ENCODE results near the gene BBS1.

BBS1 gene

DNA sequence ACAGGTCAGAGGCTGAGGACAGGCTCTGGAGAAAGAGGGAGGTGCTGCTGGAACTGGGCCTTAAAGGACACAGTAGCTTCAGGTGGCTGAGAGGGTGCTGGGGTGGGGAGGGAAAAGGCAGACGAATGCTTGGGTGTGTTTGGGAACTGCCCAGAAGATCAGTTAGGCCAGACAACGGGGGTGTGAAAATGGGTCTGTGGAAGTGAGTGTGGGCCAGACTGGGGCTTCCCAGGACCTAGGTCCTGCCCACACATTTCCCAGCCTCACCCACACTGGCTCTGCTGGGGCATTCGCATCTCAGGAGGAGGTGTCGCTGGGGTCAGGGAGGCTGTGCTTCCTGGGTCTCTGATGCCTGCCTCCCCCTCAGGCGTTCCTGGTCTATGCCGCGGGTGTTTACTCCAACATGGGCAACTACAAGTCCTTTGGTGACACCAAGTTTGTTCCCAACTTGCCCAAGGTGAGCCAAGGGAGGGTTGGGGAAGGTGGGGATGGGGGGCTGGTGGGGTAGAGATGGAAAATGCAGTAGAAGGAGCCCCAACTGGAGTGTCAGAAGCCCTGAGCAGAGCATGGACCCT lies 25.5 kb upstream of the BBS1 start:
- DNase-seq (ENCODE audit: low read depth) = no peak
- TF ChIP-seq, protein P1, sequence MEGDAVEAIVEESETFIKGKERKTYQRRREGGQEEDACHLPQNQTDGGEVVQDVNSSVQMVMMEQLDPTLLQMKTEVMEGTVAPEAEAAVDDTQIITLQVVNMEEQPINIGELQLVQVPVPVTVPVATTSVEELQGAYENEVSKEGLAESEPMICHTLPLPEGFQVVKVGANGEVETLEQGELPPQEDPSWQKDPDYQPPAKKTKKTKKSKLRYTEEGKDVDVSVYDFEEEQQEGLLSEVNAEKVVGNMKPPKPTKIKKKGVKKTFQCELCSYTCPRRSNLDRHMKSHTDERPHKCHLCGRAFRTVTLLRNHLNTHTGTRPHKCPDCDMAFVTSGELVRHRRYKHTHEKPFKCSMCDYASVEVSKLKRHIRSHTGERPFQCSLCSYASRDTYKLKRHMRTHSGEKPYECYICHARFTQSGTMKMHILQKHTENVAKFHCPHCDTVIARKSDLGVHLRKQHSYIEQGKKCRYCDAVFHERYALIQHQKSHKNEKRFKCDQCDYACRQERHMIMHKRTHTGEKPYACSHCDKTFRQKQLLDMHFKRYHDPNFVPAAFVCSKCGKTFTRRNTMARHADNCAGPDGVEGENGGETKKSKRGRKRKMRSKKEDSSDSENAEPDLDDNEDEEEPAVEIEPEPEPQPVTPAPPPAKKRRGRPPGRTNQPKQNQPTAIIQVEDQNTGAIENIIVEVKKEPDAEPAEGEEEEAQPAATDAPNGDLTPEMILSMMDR (conservative IDR thresholded peaks at IDR 0.05; ENCODE audit: control insufficient read depth, insufficient read depth, low read depth, low read length) = no peak
- H3K4me3 ChIP-seq (ENCODE audit: control insufficient read depth, low read depth, low read length) = no peak overlapping the region

DNA sequence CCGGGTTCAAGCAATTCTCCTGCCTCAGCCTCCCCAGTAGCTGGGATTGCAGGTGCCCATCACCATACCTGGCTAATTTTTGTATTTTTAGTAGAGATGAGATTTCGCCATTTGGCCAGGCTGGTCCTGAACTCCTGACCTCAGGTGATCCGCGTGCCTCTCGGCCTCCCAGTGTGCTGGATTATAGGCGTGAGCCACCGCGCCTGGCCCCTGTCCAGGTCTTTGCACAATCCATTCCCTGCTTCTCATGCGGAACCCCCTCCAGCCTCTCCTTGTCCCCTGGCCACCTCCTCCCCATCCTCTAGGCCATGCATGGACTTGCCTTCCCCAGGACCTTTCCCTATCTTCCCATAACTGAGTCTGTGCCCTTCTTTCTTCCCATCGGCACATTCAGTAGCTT lies 21.5 kb upstream of the BBS1 start:
- H3K4me3 ChIP-seq (ENCODE audit: control insufficient read depth, low read depth, low read length) = no peak overlapping the region
- no peak for DNase-seq (ENCODE audit: low read depth)
- TF ChIP-seq, protein P1 (conservative IDR thresholded peaks at IDR 0.05; ENCODE audit: control insufficient read depth, insufficient read depth, low read depth, low read length) = no peak

DNA sequence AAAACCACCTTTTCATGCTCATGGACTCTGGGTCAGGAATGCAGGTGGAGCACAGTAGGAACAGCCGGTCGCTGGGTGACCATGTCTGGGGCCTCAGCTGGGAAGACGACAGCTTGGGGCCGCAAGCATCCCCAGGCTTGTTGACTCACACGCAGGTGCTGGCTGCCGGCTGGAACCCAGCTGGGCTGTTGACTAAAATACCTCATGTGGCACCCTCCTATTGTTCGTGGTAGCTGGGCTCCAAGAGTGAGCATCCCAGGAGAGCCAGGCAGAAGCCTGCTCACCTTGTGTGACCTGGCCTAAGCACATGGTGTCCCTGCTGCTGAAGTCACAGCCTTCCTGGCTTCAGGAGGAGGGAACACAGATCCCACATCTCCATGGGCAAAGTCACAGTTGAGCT lies 20.8 kb upstream of the BBS1 start:
- DNase-seq (ENCODE audit: low read depth) = no peak
- H3K4me3 ChIP-seq (ENCODE audit: control insufficient read depth, low read depth, low read length) = no peak overlapping the region
- TF ChIP-seq, protein P1 (conservative IDR thresholded peaks at IDR 0.05; ENCODE audit: control insufficient read depth, insufficient read depth, low read depth, low read length) = no peak

DNA sequence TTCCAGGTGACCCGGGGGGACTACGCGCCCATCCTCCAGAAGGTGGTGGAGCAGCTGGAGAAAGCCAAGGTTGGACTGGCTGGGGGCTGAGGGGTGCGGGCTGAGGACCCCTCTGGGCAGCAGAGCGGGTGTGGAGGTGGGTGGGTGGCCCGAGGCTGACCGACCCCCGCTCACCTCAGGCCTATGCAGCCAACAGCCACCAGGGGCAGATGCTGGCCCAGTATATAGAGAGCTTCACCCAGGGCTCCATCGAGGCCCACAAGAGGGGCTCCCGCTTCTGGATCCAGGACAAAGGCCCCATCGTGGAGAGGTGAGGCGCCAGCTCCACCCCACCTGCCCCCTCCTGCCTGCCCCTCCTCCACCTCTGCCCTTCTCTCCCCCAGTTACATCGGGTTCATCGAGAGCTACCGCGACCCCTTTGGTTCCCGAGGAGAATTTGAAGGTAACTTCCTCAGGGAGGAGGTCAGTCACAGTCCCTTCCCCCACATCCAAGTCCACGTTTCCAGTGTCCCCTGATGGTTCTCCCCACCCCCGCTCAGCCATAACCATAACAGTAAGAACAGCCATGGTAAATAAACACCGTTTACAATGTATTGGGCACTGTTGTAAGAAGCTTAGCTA lies 19.0 kb upstream of the BBS1 start:
- DNase-seq (ENCODE audit: low read depth) = no peak
- H3K4me3 ChIP-seq (ENCODE audit: control insufficient read depth, low read depth, low read length) = no peak overlapping the region
- TF ChIP-seq, protein P1 (conservative IDR thresholded peaks at IDR 0.05; ENCODE audit: control insufficient read depth, insufficient read depth, low read depth, low read length) = peak; percentile 29

DNA sequence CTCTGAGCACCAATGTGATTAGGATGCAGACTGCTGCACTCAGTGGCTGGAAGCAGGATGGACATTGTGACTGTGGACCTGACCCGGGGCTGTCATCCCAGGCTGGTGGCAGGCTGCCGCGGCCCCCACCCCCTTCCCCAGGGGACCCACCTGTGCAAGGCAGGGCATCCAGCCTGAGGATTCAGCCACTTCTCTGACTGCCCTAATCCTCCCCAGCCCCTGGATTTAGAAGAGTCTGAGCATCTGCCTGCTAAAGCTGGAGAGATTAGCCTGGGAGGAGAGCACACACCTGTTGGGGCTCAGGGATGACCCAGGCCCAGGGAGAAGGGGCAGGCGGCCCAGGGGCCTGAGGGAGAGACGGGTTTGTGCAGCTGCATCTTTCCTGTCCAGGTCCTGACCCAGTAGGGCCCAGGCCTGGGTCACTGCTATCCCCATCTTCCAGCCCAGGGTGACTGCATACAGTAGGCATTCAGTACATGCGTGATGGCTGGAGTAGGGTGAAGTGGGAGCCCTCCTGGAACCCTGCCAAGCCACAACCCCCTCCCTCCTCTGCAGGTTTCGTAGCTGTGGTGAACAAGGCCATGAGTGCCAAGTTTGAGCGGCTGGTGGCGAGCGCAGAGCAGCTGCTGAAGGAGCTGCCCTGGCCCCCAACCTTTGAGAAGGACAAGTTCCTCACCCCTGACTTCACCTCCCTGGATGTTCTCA lies 18.1 kb upstream of the BBS1 start:
- DNase-seq (ENCODE audit: low read depth) = no peak
- TF ChIP-seq, protein P1 (conservative IDR thresholded peaks at IDR 0.05; ENCODE audit: control insufficient read depth, insufficient read depth, low read depth, low read length) = no peak
- H3K4me3 ChIP-seq (ENCODE audit: control insufficient read depth, low read depth, low read length) = no peak overlapping the region

DNA sequence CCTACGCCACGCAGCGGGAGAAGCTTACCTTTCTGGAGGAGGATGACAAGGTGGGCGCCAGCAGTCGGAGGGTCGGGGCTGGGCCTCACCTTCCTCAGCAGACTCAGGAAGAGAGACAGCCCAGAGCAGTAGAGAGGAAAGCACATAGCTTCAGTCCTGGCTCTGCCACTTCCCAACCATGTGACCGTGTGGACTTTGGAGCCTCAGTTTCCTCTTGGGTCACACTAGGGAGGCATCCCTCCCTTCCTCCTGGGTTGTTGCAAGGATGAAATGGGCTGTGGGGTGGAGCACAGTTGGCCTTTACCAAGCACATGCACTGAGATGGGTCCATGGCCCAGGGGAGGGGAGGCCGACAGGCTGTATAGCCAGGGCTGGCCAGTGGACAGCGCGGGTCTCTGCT lies 17.3 kb upstream of the BBS1 start:
- DNase-seq (ENCODE audit: low read depth) = no peak
- no peak overlapping the region for H3K4me3 ChIP-seq (ENCODE audit: control insufficient read depth, low read depth, low read length)
- TF ChIP-seq, protein P1 (conservative IDR thresholded peaks at IDR 0.05; ENCODE audit: control insufficient read depth, insufficient read depth, low read depth, low read length) = no peak
